Activated CD4-positive, CD25-positive, alpha-beta regulatory T cell treated with anti-CD3 and anti-CD28 coated beads, Interleukin-2, amount 50 U/mL, for 24 hours (primary cell): Measurements from ENCODE around the gene COG6.

Experiments
- ATAC-seq, 2 donors: fragments of 150-1000 bp; cut with Tn5 transposase; one replicate each; pipeline ENCODE4 v1.10.0; 2021; ENCODE audit warnings: mild to moderate bottlenecking in 1 of 2, moderate library complexity in 1 of 2

The COG6 gene

DNA sequence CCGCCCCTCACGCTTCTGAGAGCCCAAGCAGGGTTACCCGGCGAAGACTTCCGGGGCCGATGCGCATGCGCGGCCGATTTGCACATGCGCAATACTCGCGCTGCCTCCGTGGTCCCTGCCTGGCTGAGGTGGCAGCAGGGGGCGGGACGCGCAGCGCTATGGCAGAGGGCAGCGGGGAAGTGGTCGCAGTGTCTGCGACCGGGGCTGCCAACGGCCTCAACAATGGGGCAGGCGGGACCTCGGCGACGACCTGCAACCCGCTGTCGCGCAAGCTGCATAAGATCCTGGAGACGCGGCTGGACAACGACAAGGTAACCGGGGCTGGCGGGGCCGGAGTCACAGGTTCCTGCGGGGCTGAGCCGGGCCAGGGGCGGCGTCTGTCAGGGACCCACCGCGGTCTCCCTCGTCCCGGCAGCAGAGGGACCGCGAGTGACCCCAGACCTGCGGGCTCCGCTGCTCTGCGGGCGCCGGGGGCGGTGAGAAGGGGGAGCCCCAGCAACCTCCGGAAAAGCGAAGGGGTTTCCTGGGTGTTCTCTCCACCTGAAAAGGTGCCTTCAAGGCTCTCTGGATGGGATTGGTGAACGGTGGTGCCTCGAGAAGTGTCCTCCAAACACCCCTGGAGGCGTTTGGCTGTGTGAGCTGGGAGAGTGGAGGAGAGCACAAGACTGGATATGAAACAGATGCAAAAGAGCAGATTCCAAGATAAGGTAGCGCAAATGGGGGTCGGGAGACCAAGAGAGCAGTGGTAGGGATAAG is at the start of gene COG6:
COG6 (plus strand) TSS at position 94 of the 756 bp plus-strand sequence; CDS start at position 159, 65 bp downstream.
- ATAC-seq: peak; percentile 90 to 92

- no peak for ATAC-seq
Observed at GRCh38 chr13:39605677-39606320, 49.7 kb upstream of the COG6 start.

- ATAC-seq: no peak
Observed at GRCh38 chr13:39607876-39608275, 47.6 kb upstream of the COG6 start.

- ATAC-seq: no peak
Observed at GRCh38 chr13:39612023-39612637, 43.3 kb upstream of the COG6 start.

- peak; percentile 58 to 68 for ATAC-seq
Observed at GRCh38 chr13:39616087-39616694, 39.3 kb upstream of the COG6 start.

DNA sequence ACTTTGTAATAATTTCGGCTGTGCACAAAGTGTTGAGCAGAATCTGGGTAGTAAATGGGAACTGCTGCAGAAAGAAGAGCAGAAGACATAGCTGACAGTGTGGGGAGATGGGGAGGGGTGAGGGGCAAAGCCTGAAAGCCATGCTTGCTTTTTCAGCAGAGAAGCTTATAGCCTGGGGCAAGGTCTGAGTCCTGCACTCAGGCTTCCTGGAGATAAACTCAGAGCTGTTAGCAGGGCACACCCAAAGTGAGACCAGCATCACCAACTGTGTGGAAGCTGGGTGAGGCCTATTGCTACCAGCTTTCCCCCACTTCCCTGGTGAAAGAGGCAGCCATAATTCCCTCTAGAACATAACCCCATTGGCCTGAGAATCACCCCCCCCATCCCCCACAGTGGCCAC is 36.9 kb upstream of the COG6 start:
- ATAC-seq: no peak

DNA sequence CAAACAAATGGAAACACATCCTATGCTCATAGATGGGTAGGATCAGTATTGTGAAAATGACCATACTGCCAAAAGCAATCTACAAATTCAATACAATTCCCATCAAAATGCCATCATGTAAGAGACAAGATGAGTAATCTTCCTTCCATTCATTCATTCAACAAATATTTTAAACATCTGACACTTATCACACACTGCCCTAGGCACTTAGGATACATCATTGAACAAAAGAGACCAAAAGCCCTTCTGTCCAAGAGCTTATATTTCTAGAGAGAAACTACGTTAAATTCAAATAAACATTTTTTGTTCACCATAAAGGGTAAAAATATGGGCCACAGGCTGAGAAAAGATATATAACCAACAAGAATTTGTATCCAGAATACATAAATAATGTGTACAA is 32.0 kb upstream of the COG6 start:
- ATAC-seq: no peak

DNA sequence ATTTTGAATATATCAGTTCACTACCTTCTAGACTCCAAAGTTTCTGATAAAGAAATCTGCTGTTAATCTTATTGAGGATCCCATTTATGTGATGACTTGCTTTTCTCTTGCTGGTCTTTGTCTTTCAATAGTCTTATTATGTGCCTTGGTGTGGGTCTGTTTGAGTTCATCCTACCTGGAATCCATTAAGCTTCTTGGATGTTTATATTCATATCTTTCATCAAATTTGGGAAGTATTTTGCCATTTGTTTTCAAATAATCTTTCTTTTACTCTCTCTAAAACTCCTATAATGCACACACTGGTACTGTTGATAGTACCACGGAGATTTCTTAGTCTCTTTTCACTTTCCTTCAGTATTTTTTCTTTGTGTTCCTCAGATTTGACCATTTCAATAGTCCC is 24.2 kb upstream of the COG6 start:
- ATAC-seq: no peak

DNA sequence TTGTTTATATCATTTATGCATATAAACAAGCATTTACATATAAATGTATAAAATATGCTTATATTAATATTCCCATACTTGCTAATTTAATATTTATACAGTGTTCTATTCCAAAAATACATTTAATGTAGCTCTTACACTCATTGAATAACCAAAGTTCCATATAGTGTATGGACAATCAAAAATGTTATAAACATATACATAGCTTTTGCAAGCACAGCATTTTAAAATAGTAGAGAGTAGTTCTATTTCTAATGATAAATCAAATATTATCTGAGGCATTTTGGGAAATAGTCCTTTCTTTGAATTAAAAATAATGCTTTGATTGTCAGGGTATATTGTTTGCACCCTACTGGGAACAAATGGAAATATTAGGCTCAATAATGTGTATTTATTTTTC is 22.5 kb upstream of the COG6 start:
- no peak for ATAC-seq

DNA sequence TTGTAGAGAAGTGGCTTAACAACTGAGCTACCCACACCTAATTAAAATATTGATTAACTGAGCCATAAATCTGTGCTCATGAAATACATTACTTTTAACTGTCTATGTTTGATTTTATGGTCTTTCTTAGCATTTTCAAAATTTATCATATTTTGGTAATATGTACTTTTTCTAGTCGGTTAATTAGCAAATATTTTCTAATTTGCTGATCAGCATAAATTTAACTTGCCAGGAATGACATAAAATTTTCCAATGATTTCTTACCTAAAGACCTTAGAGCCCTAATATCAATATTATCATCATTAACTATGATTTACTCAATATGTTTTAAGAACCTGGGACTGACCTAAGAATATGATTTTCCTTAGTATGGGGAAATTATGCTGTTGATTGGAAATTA is 19.9 kb upstream of the COG6 start:
- ATAC-seq: no peak

- ATAC-seq: no peak
Observed at GRCh38 chr13:39637890-39638289, 17.6 kb upstream of the COG6 start.

GRCh38 chr13:39641645-39642044 is 13.8 kb upstream of the COG6 start:
- ATAC-seq: no peak

DNA sequence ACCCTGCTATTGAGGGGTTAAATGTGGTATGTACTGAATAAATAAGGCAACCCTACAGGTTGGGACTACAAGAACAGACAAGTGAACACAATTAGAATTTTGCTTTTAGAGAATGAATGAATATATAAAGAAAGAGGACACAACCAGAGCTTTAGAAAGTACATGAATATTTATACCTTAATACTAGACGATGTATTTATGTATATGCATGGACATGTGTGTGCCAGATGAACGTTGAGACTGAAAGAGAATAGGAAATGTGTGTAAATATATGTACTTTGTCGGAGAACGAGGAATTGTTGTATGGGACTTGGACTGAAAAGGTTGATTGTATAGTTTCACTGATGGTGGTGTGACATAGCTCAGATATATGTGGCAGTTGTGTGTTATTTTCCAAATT is 9.3 kb upstream of the COG6 start:
- ATAC-seq: no peak

DNA sequence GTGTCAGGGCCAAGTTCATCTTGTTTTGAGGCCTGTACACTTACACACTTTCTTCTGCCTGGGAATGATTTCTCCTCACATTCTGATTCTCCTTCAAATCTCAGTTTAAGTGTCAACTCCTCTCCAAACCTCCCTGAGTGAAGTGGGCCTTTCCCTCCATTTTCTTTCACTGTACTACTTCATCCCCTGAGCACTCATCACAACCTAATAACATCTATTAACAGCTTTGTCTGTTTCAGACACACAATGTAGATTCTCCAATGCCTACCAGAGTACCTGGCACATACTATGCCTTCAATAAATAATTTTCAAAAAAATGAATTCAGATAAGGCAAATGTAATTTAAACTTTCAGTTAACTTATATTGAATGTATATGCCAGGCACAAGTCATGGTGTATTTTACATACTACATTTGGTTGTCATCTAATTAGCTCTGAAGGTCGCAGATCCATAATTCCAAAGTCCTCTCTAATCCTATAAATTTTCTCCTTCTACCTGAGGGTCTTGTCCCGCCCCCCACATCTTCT is 357 bp upstream of the COG6 start:
- peak in 1 of 2 donors; percentile 2 for ATAC-seq

- ATAC-seq: no peak
Observed at GRCh38 chr13:39656325-39656677, 839 bp downstream of the COG6 start.

DNA sequence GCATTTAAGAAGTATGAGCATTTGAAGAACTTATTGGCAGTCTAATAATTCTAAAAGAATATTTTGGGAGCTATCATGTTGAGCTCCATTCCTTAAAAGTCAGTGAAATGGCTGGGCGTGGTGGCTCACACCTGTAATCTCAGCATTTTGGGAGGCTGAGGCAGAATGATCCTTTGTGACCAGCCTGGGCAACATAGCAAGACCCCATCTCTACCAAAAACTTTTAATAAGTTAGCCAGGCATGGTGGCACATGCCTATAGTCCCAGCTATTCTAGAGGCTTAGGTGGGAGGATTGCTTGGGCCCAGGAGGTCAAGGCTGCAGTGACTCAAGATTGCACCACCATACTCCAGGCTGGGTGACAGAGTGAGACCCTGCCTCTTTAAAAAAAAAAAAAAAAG is 8.0 kb downstream of the COG6 start:
- peak in 1 of 2 donors; percentile 14 for ATAC-seq

- ATAC-seq: peak; percentile 90 to 91
Observed at GRCh38 chr13:39663958-39664357, 8.5 kb downstream of the COG6 start.

DNA sequence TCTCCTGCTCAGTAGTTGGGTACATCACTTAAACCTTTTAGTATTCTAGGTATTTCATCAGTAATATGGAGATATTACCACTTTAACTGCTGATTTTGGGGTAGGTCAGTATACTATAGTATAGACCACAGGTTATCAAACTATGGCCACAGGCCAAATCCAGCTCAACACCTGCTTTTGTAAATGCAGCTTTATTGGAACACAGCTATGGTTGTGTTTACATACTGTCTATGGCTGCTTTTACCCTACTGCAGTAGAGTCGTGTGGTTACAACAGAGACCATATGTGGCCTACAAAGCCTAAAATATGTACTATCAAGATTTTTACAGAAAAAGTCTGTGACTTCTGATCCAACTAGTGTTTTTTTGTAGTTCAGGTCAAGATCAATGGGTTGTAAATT is 10.3 kb downstream of the COG6 start:
- ATAC-seq: no peak

GRCh38 chr13:39670445-39670844 is 15.0 kb downstream of the COG6 start:
- no peak for ATAC-seq

GRCh38 chr13:39672378-39673132 is 17.1 kb downstream of the COG6 start:
- peak; percentile 65 to 76 for ATAC-seq

GRCh38 chr13:39675904-39676303 is 20.4 kb downstream of the COG6 start:
- no peak for ATAC-seq

DNA sequence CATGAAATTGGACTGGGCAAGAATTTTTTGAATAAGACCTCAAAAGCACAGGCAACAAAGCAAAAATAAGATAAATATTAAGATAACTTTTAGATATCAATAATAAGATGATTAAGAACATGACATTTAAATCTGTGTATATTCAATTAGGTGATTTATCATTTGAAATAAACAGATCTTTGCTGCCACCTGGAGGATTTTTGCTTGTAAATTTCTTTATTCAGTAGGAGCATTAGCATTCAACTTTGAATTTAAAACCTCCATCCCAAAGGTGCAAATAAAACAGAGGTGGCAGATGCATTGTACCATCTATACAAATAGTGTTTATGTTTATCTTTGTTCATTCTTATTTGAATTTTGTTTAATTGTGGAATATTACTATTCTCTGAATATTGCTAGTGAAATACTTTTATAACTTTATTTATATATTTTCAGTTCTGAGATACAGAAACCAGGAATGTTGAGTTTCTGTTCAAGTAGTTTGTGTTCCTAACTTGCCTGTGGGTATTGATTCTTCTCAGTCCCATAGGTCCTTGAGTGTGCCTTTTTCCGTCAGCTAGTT is 20.9 kb downstream of the COG6 start:
- ATAC-seq: peak in 1 of 2 donors; percentile 58
